MM.1S (cell line): ENCODE data around the gene PRKAR1B.

ENCODE experiments used
- EZH2 ChIP-seq: fragments of 300-600 bp; sonication (generic); optimal IDR thresholded peaks from 2 replicates; pipeline ENCODE3; 2017; ENCODE audit warnings: low read depth, mild to moderate bottlenecking, antibody characterized with exemption, low read length, mixed read lengths
- EZH2phosphoT487 ChIP-seq: fragments of 300-600 bp; sonication (generic); IDR thresholded peaks from 2 replicates; pipeline ENCODE4 v1.6.1; 2018; ENCODE audit warnings: antibody characterized with exemption, low read length
- TF ChIP-seq, protein P1 (sequence below): fragments of 300-600 bp; sonication (generic); IDR thresholded peaks from 2 replicates; pipeline ENCODE4 v1.5.1; 2016; ENCODE audit warnings: antibody characterized with exemption, low read length, mixed read lengths

DNA sequence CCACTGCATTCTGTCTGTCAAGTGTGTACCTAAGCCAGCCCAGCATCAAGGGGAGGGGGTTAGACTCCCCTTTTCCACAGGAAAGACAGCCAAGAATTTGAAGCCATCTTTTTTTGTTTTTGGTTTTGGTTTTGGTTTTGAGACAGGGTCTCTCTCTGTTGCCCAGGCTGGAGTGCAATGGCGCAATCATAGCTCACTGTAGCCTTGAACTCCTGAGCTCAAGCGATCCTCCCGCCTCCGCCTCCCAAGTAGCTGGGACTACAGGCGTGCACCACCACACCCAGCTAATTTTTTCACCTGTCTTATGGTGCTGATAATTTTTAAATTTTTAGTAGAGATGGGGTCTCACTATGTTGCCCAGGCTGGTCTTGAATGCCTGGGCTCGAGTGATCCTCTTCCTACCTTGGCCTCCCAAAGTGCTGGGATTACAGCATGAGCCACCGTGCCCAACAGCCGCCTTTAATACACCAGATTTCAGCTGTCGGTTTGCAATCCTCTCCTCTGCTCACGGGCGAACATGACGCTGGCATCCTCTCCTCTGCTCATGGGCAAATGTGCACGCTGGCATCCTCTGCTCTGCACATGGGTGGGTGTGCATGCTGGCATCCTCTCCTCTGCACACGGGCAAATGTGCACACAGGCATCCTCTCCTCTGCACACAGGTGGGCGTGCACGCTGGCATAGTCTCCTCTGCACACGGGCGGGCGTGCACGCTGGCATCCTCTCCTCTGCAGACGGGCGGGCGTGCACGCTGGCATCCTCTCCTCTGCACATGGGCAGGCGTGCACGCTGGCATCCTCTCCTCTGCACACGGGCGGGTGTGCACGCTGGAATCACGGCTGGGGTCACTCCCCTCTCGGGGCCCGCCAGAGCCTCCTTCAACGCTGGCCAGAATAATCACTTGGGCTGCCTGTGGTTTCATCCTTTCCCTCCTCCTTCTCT, 151.4 kb downstream of the PRKAR1B start:
- TF ChIP-seq, protein P1, sequence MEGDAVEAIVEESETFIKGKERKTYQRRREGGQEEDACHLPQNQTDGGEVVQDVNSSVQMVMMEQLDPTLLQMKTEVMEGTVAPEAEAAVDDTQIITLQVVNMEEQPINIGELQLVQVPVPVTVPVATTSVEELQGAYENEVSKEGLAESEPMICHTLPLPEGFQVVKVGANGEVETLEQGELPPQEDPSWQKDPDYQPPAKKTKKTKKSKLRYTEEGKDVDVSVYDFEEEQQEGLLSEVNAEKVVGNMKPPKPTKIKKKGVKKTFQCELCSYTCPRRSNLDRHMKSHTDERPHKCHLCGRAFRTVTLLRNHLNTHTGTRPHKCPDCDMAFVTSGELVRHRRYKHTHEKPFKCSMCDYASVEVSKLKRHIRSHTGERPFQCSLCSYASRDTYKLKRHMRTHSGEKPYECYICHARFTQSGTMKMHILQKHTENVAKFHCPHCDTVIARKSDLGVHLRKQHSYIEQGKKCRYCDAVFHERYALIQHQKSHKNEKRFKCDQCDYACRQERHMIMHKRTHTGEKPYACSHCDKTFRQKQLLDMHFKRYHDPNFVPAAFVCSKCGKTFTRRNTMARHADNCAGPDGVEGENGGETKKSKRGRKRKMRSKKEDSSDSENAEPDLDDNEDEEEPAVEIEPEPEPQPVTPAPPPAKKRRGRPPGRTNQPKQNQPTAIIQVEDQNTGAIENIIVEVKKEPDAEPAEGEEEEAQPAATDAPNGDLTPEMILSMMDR, result no peak
- TF ChIP-seq EZH2phosphoT487 (no peak), EZH2 (no peak)
